Caco-2 (cell line): ENCODE data around the gene OSBPL6. TPM values are rescaled to one million over a fixed set of nuclear protein-coding genes. Genes with fewer than 3 reads are reported as not detected.

Experiments
- total RNA-seq: library from RNA; stranded (reverse); gene quantifications from 2 replicates; pipeline ENCODE4 v1.2.3, GENCODE V29; 2022

The OSBPL6 gene
- total RNA-seq, 1 experiment from 2014 or later, result 1.5 TPM

Other genes with a start within 250 kb of the OSBPL6 start
- gene PDE11A, start 121.7 kb upstream of the OSBPL6 start, total RNA-seq, result 0.21 and 0.25 TPM in 2 replicates
- 13.4 and 13.6 TPM in 2 replicates for gene RBM45, start 82.1 kb upstream of the OSBPL6 start, total RNA-seq